GM23248 (cell line): Measurements from ENCODE around the gene GPR33. TPM values are rescaled to one million over a fixed set of nuclear protein-coding genes. Genes with fewer than 3 reads are reported as not detected.

Source experiments
- DNase-seq: peaks from one replicate; pipeline ENCODE4 v3.0.0-alpha.2; 2015
- H2AFZ ChIP-seq: fragments of 200-600 bp; sonication (generic); 2 replicates; pipeline ENCODE4 v1.6.1; 2016; ENCODE audit warnings: antibody characterized with exemption
- H3F3A ChIP-seq: fragments of 200-600 bp; sonication (generic); 2 replicates; pipeline ENCODE4 v1.6.1; 2016; ENCODE audit warnings: mild to moderate bottlenecking, antibody characterized with exemption, mixed run types; ENCODE audit not compliant: insufficient read depth
- H3K27ac ChIP-seq: fragments of 200-600 bp; sonication (generic); 2 replicates; pipeline ENCODE4 v1.5.1; 2016; ENCODE audit warnings: mild to moderate bottlenecking
- H3K27me3 ChIP-seq: fragments of 200-600 bp; sonication (generic); replicated peaks from 2 replicates; pipeline ENCODE4 v1.6.1; 2016; ENCODE audit warnings: mild to moderate bottlenecking; ENCODE audit not compliant: insufficient read depth
- H3K36me3 ChIP-seq: fragments of 200-600 bp; sonication (generic); 2 replicates; pipeline ENCODE4 v1.6.1; 2016; ENCODE audit warnings: low read depth, mild to moderate bottlenecking
- H3K4me1 ChIP-seq: fragments of 200-600 bp; sonication (generic); 2 replicates; pipeline ENCODE4 v1.6.1; 2016; ENCODE audit warnings: mild to moderate bottlenecking; ENCODE audit not compliant: insufficient read depth
- H3K4me2 ChIP-seq: fragments of 200-600 bp; sonication (generic); one replicate; pipeline ENCODE4 v1.6.1; 2016; ENCODE audit warnings: mild to moderate bottlenecking; ENCODE audit not compliant: unreplicated experiment
- H3K4me3 ChIP-seq: fragments of 200-600 bp; sonication (generic); 2 replicates; pipeline ENCODE4 v1.5.1; 2016; ENCODE audit warnings: mild to moderate bottlenecking
- H3K79me2 ChIP-seq: fragments of 200-600 bp; sonication (generic); 2 replicates; pipeline ENCODE4 v1.6.1; 2016; ENCODE audit warnings: mild to moderate bottlenecking; ENCODE audit not compliant: insufficient read depth
- H3K9ac ChIP-seq: fragments of 200-600 bp; sonication (generic); 2 replicates; pipeline ENCODE4 v1.6.1; 2016; ENCODE audit warnings: mild to moderate bottlenecking
- H3K9me2 ChIP-seq: fragments of 200-600 bp; sonication (generic); 2 replicates; pipeline ENCODE4 v1.6.1; 2016; ENCODE audit warnings: mixed run types, mild to moderate bottlenecking, moderate library complexity; ENCODE audit not compliant: insufficient read depth
- H3K9me3 ChIP-seq: fragments of 200-600 bp; sonication (generic); one replicate; pipeline ENCODE4 v1.6.1; 2017; ENCODE audit warnings: low read depth
- H4K20me1 ChIP-seq: fragments of 200-600 bp; sonication (generic); 2 replicates; pipeline ENCODE4 v1.6.0; 2016; ENCODE audit not compliant: insufficient read depth
- EZH2 ChIP-seq: fragments of 200-600 bp; sonication (generic); IDR thresholded peaks from 2 replicates; pipeline ENCODE4 v1.6.1; 2018; ENCODE audit warnings: antibody characterized with exemption, mild to moderate bottlenecking; ENCODE audit not compliant: insufficient read depth, poor library complexity, severe bottlenecking
- EZH2phosphoT487 ChIP-seq: fragments of 200-600 bp; sonication (generic); IDR thresholded peaks from 2 replicates; pipeline ENCODE4 v1.6.1; 2018; ENCODE audit warnings: antibody characterized with exemption, moderate library complexity, mild to moderate bottlenecking, low read depth; ENCODE audit not compliant: insufficient read depth
- WGBS, 2 experiments: methylation state at CpG; one replicate each; pipeline ENCODE4 v1.1.6; 2015 to 2017; ENCODE audit warnings: low lambda C conversion rate in 2 of 2, low coverage in 1 of 2; ENCODE audit errors: missing lambda C conversion rate in 2 of 2; 5-methylcytosine and 5-hydroxymethylcytosine counted together
- in situ Hi-C: fragments of 300-500 bp; cut with MboI; formaldehyde crosslinking; loops from 2 replicates; pipeline ENCODE4 v1.15.0; 2020
- polyA plus RNA-seq: library from polyadenylated mRNA; unstranded; fragments of >200 nt; fragmentation: Nextera tagmentation; extraction: Ambion mirVana; gene quantifications from 2 replicates; pipeline ENCODE4 v1.2.1, GENCODE V29; 2016
- total RNA-seq: library from RNA; depleted of rRNA; stranded (reverse); fragments of >200 nt; shearing (Covaris generic); gene quantifications from 2 replicates; pipeline ENCODE4 v1.2.3, GENCODE V29; 2014

Gene GPR33
- total and polyA plus RNA-seq, 2 experiments from 2014 or later, result not detected

DNA sequence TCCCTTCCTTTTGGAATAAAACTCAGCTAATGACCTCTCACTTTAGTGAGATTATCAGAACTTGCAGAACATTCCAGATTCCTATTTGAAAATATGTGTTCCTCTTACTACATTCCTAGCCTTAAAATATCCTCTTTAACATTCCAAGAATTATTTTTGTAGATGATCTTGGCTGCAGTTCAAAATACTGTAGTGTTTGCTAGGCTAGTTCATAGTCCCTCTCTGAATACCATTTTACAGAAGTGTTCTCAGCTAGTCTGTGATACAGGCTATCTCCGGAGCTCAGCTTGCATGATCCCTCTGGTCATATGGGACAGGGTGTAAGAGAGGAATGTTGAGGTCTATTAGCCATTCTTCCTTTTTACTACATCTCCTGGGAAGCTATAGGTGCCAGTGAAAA is 17.6 kb upstream of the GPR33 start:
- 0% methylated on average over 1 of the region's 1 CpG for WGBS, 2 experiments
- in situ Hi-C loops, result no loop called here
- TF ChIP-seq EZH2phosphoT487 (no peak), EZH2 (no peak)
- H3K27ac ChIP-seq, result peak overlapping the region; percentile 11; the same call in 1 of the 2 replicates
- no peaks in the 10 kb centered on the region for H3K9me3 ChIP-seq
- H4K20me1 ChIP-seq, result no peaks in the 10 kb centered on the region
- H3K4me2 ChIP-seq, result peak overlapping the region; percentile 52
- no peaks in the 10 kb centered on the region for H3K9me2 ChIP-seq
- H3K36me3 ChIP-seq, result no peaks in the 10 kb centered on the region
- peak overlapping the region; percentile 52; the same call in 1 of the 2 replicates for H2AFZ ChIP-seq
- H3F3A ChIP-seq, result peaks cover 21% of the 10 kb centered on the region
- H3K79me2 ChIP-seq, result no peaks in the 10 kb centered on the region
- DNase-seq, result peak; percentile 64
- H3K9ac ChIP-seq, result no peak overlapping the region
- peaks cover 17% of the 10 kb centered on the region for H3K4me1 ChIP-seq
- H3K4me3 ChIP-seq, result peak overlapping the region; percentile 14
- H3K27me3 ChIP-seq, result no peaks in the 10 kb centered on the region

DNA sequence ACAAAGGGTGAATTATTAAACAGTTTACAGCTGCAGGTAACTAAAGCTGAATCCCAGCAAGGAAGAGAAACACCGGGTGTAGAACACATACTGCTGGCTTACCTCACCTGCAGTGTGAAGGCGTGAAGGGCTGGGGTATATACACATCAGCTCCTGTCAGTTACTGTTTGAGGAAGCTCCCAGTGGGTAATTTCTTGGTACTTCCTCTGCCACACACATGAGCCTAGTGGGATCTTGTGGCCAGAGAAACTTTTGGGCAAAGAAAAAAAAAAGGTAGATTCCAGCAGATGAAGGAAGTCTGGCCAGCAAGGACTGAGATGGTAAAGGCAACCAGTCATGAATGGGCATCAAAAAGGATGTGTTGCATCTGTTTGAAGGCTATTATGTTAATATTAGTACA is 14.0 kb upstream of the GPR33 start:
- Histone ChIP-seq H3K4me1 (peaks cover 17% of the 10 kb centered on the region), H3K9me3 (no peaks in the 10 kb centered on the region), H3K36me3 (no peaks in the 10 kb centered on the region), H3K4me2 (no peak overlapping the region), H3K9ac (no peak overlapping the region), H4K20me1 (no peaks in the 10 kb centered on the region), H3K27ac (no peak overlapping the region), H2AFZ (no peak overlapping the region), H3K9me2 (no peaks in the 10 kb centered on the region), H3K27me3 (no peaks in the 10 kb centered on the region), H3K4me3 (no peak overlapping the region), H3K79me2 (no peaks in the 10 kb centered on the region), H3F3A (peaks cover 21% of the 10 kb centered on the region)
- in situ Hi-C loops, result no loop called here
- DNase-seq, result no peak
- WGBS, 2 experiments, result 61 to 69% methylated on average over 2 of the region's 2 CpGs
- TF ChIP-seq EZH2phosphoT487 (no peak), EZH2 (no peak)

GRCh38 chr14:31492759-31493498 is 5.1 kb upstream of the GPR33 start:
- Histone ChIP-seq H3K36me3 (no peaks in the 10 kb centered on the region), H3K9me2 (no peaks in the 10 kb centered on the region), H3F3A (no peaks in the 10 kb centered on the region), H3K27ac (no peak overlapping the region), H3K9me3 (no peaks in the 10 kb centered on the region), H3K9ac (no peak overlapping the region), H3K27me3 (no peaks in the 10 kb centered on the region; the same call in 1 of the 2 replicates), H3K4me2 (no peak overlapping the region), H2AFZ (no peak overlapping the region), H3K4me1 (no peaks in the 10 kb centered on the region), H3K4me3 (no peak overlapping the region), H4K20me1 (no peaks in the 10 kb centered on the region), H3K79me2 (no peaks in the 10 kb centered on the region)
- no peak for DNase-seq
- 57 to 65% methylated on average over 7 to 8 of the region's 8 CpGs for WGBS, 2 experiments
- TF ChIP-seq EZH2, result no peak
- no peak for TF ChIP-seq EZH2phosphoT487
- in situ Hi-C loops, result no loop called here

DNA sequence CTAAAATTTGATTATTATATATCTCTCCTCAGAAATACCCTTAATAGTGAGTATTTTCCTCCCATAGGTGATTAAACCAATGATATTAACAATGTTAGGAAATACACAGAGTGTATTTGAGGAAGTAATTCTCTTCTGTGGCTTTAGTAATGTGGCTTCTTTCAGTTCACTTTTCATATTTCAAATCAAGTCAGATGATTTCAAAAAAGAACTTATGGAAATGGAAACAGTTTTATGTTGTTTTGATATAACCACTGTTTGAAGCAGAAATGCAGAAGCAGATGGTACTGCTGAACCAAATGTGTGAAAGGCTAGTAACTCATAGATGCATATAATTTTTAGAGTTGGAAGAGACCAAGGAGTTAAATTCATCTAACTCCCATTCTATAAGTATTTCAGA is 1.9 kb upstream of the GPR33 start:
- in situ Hi-C loops, result no loop called here
- Histone ChIP-seq H3K36me3 (no peaks in the 10 kb centered on the region), H2AFZ (no peak overlapping the region), H3K27ac (no peak overlapping the region), H3F3A (no peaks in the 10 kb centered on the region), H3K4me1 (no peaks in the 10 kb centered on the region), H3K9me3 (no peaks in the 10 kb centered on the region), H3K79me2 (no peaks in the 10 kb centered on the region), H3K4me2 (no peak overlapping the region), H3K9ac (no peak overlapping the region), H3K9me2 (no peaks in the 10 kb centered on the region), H3K27me3 (no peaks in the 10 kb centered on the region), H4K20me1 (no peaks in the 10 kb centered on the region), H3K4me3 (no peak overlapping the region)
- TF ChIP-seq EZH2phosphoT487 (no peak), EZH2 (no peak)
- no peak for DNase-seq
